CD4-positive, alpha-beta T cell treated with Interleukin-15 for 1 hour (primary cell): ENCODE measurements around the gene CHAC1.

Experiments
- DNase-seq: peaks from one replicate; pipeline ENCODE4 v3.0.0-alpha.2; 2020

The CHAC1 gene

GRCh38 chr15:40990789-40991188 lies 37.5 kb downstream of the CHAC1 start:
- DNase-seq = no peak

GRCh38 chr15:40991355-40991754 lies 38.1 kb downstream of the CHAC1 start:
- no peak for DNase-seq

GRCh38 chr15:40992241-40992741 lies 39.0 kb downstream of the CHAC1 start:
- no peak for DNase-seq

GRCh38 chr15:40992825-40993224 lies 39.6 kb downstream of the CHAC1 start:
- no peak for DNase-seq

- no peak for DNase-seq
Measured at GRCh38 chr15:40995656-40996055, 42.4 kb downstream of the CHAC1 start.

GRCh38 chr15:40999190-40999589 lies 45.9 kb downstream of the CHAC1 start:
- DNase-seq = no peak

- DNase-seq = no peak
Measured at GRCh38 chr15:41001524-41002214, 48.4 kb downstream of the CHAC1 start.

- no peak for DNase-seq
Measured at GRCh38 chr15:41004490-41004889, 51.2 kb downstream of the CHAC1 start.
